GM12878 (cell line): ENCODE results near the gene PARN. TPM values are rescaled to one million over a fixed set of nuclear protein-coding genes. Genes with fewer than 3 reads are reported as not detected.
A peak's percentile ranks its signal among the peaks of the same experiment; 100 is the strongest.

Experiments used
- ATAC-seq: fragments of 200-7000 bp; cut with Tn5 transposase; 3 replicates; pipeline ENCODE4 v1.9.1; 2020; ENCODE audit warnings: mild to moderate bottlenecking, moderate library complexity
- BruUV-seq: library from RNA; stranded (reverse); fragments of 400-500 nt; replicated peaks from 2 replicates; lab custom pipeline; 2021; lab: Mats Ljungman, UMichigan
- CTCF ChIA-PET: fragments of 300-600 bp; sonication (Branson Sonifier 250); formaldehyde crosslinking; extraction: SDS; loops from one replicate; lab custom pipeline; 2021; ENCODE audit warnings: inconsistent platforms; lab: Yijun Ruan, JAX
- POLR2A ChIA-PET: fragments of 350-600 bp; formaldehyde crosslinking; extraction: SDS; loops from one replicate; lab custom pipeline; 2021; ENCODE audit warnings: inconsistent platforms; lab: Charles Lee
- RAD21 ChIA-PET: fragments of 300-600 bp; sonication (Branson Sonifier 250); formaldehyde crosslinking; loops from one replicate; lab custom pipeline; 2023; ENCODE audit warnings: antibody characterized with exemption; ENCODE audit not compliant: unreplicated experiment; lab: Charles Lee
- SMC1A ChIA-PET: fragments of 300-600 bp; sonication (Branson Sonifier 250); formaldehyde crosslinking; loops from one replicate; lab custom pipeline; 2023; ENCODE audit not compliant: unreplicated experiment, uncharacterized antibody; lab: Charles Lee
- DNase-seq: peaks from one replicate; pipeline ENCODE4 v3.0.0-alpha.2; 2011; ENCODE audit warnings: low read depth, low spot score
- FAIRE-seq: peaks from 3 replicates; lab custom pipeline; 2011; peaks lifted over from hg19 to GRCh38; lab: Jason Lieb, UNC
- H2AFZ ChIP-seq: 2 replicates; pipeline ENCODE4 v1.6.0; 2011; ENCODE audit warnings: low read depth, low read length, control low read depth; ENCODE audit not compliant: control insufficient read depth
- H3K27ac ChIP-seq: 2 replicates; pipeline ENCODE4 v1.5.1; 2011; ENCODE audit warnings: control low read depth; ENCODE audit not compliant: control insufficient read depth, insufficient read depth
- H3K27me3 ChIP-seq, 2 experiments: replicated peaks in 1 of 2; 2 replicates each; pipeline versions ENCODE4 v1.6.0 to v1.6.1; 2011; ENCODE audit warnings: low read length in 1 of 2; ENCODE audit not compliant: control insufficient read depth in 2 of 2, insufficient read depth in 2 of 2
- H3K36me3 ChIP-seq, 2 experiments: 2 replicates each; pipeline ENCODE4 v1.5.1; 2011; ENCODE audit warnings: low read length in 1 of 2; ENCODE audit not compliant: control insufficient read depth in 2 of 2, insufficient read depth in 2 of 2
- H3K4me1 ChIP-seq: 2 replicates; pipeline ENCODE4 v1.6.1; 2011; ENCODE audit warnings: mild to moderate bottlenecking, low read length, moderate library complexity, mixed read lengths; ENCODE audit not compliant: control insufficient read depth, insufficient read depth
- H3K4me2 ChIP-seq: 2 replicates; pipeline ENCODE4 v1.6.0; 2011; ENCODE audit warnings: control low read depth; ENCODE audit not compliant: control insufficient read depth, insufficient read depth
- H3K4me3 ChIP-seq: fragments of 200-600 bp; sonication (generic); 2 replicates; pipeline ENCODE4 v1.5.1; 2016
- H3K79me2 ChIP-seq: 2 replicates; pipeline ENCODE4 v1.6.0; 2011; ENCODE audit warnings: low read length; ENCODE audit not compliant: control insufficient read depth, insufficient read depth
- H3K9ac ChIP-seq: 2 replicates; pipeline ENCODE4 v1.8.0; 2011; ENCODE audit warnings: low read length, control low read depth, mixed read lengths; ENCODE audit not compliant: control insufficient read depth, insufficient read depth
- H3K9me3 ChIP-seq: replicated peaks from 3 replicates; pipeline ENCODE4 v1.5.1; 2011; ENCODE audit warnings: mild to moderate bottlenecking, low read length; ENCODE audit not compliant: control insufficient read depth, insufficient read depth
- H4K20me1 ChIP-seq: 2 replicates; pipeline ENCODE4 v1.6.0; 2011; ENCODE audit not compliant: control insufficient read depth, insufficient read depth
- HDAC2 ChIP-seq: fragments of 200-600 bp; sonication (generic); IDR thresholded peaks from 2 replicates; pipeline ENCODE4 v1.6.1; 2017
- ZBTB33 ChIP-seq: fragments of 450-650 bp; IDR thresholded peaks from 2 replicates; pipeline ENCODE4 v1.6.1; 2017; ENCODE audit warnings: mild to moderate bottlenecking
- ZBTB40 ChIP-seq: fragments of 450-650 bp; IDR thresholded peaks from 2 replicates; pipeline ENCODE4 v1.6.1; 2016; ENCODE audit warnings: mild to moderate bottlenecking, moderate library complexity, borderline replicate concordance
- ZNF217 ChIP-seq: fragments of 450-650 bp; IDR thresholded peaks from 2 replicates; pipeline ENCODE4 v1.6.1; 2017; ENCODE audit warnings: antibody characterized with exemption, mild to moderate bottlenecking
- ZNF687 ChIP-seq: fragments of 450-650 bp; IDR thresholded peaks from 2 replicates; pipeline ENCODE4 v1.6.1; 2017; ENCODE audit warnings: mild to moderate bottlenecking, moderate library complexity
- WGBS: methylation state at CpG from one replicate; pipeline ENCODE4 v1.1.6; 2016; ENCODE audit warnings: low lambda C conversion rate; ENCODE audit not compliant: insufficient replicate concordance, insufficient coverage; ENCODE audit errors: missing lambda C conversion rate; 5-methylcytosine and 5-hydroxymethylcytosine counted together
- in situ Hi-C: fragments of 300-500 bp; cut with MboI; formaldehyde crosslinking; loops from 9 replicates; pipeline ENCODE4 v1.14.3; 2018; ENCODE audit warnings: mixed read lengths
- intact Hi-C: fragments of 100-400 bp; cut with micrococcal nuclease; formaldehyde crosslinking; loops from one replicate; pipeline ENCODE4 v1.14.2; 2022; ENCODE audit not compliant: unreplicated experiment
- polyA plus RNA-seq, 11 experiments: library from polyadenylated mRNA; depleted of rRNA in 4 of 11; unstranded in 6 of 11; stranded (reverse) in 5 of 11; fragments of >200 nt; fragmentation: Nextera tagmentation in 4 of 11; fragmentation: Illumina TruSeq in 1 of 11; extraction: Ambion mirVana in 4 of 11; extraction: Trizol in 1 of 11; gene quantifications; 1 replicate in 1 of 11; 2 replicates in 10 of 11; pipeline versions ENCODE4 v1.2.1 to v1.2.3, GENCODE V29; 2011 to 2016; ENCODE audit warnings: inconsistent platforms in 2 of 11, missing spikeins in 2 of 11, low read depth in 1 of 11
- total RNA-seq, 4 experiments: library from RNA; depleted of rRNA in 3 of 4; stranded (reverse); fragments of >200 nt in 3 of 4; fragmentation: Illumina TruSeq in 1 of 4; extraction: Trizol in 1 of 4; gene quantifications; 2 replicates each; pipeline versions ENCODE4 v1.2.1 to v1.2.3, GENCODE V29; 2013 to 2021

Gene PARN
- total and polyA plus RNA-seq, 10 of the 15 experiments (the other 5 are each of a cell fraction or from before 2014, with no cell fraction given) = 15.6 to 77.3 (median 47.7) TPM

DNA sequence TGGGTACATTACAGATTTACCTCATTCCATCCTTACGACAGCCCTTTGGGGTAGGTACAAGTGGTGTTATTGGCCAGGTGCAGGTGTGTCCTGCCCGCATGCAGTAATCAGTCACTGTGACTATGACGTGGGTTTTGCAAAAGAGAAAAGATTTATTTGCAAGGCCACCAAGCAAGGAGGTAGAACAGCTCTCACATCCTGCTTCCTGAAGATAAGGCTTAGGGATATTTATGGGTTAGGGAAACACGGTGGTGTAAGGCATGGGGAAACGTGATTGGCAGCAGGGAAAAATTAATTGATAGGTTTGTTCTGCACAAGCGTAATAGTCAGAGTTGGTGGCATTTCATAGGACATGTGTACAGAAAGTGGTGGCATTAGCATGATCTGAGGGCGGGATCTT, 214.8 kb downstream of the PARN start (continued):
- no peak for TF ChIP-seq ZBTB40
- TF ChIP-seq ZBTB33 = no peak
- TF ChIP-seq ZNF217 = no peak

- no peaks in the 10 kb centered on the region for H4K20me1 ChIP-seq
- ChIA-PET RAD21 (interaction anchor here (0.8 to 1.0 kb wide), 2 partner anchors 54 to 99 kb away, joined by 3 to 4 read pairs; no protein-coding TSS in a partner anchor), SMC1A (interaction anchor here (1.1 kb wide), 1 partner anchor 102 kb away, joined by 3 read pairs; no protein-coding TSS in a partner anchor), CTCF (interaction anchor here (0.6 kb wide), 1 partner anchor 29 kb away, joined by 4 read pairs; no protein-coding TSS in a partner anchor), POLR2A (no interaction called here)
- no peaks in the 10 kb centered on the region for H3K79me2 ChIP-seq
- H3K36me3 ChIP-seq = no peaks in the 10 kb centered on the region
- no peak overlapping the region for H3K4me3 ChIP-seq
- intact Hi-C loops (no loop called here), in situ Hi-C loops (loop anchor here (5.0 kb wide), 1 partner anchor 102 kb away; no protein-coding TSS in a partner anchor)
- TF ChIP-seq ZNF687 (no peak), HDAC2 (no peak)
- no peak overlapping the region for H3K27ac ChIP-seq
- H3K4me2 ChIP-seq = no peak overlapping the region
- 92% methylated on average over 4 of the region's 5 CpGs for WGBS
- no peak overlapping the region for H3K9ac ChIP-seq
- no peak overlapping the region for H2AFZ ChIP-seq
- ATAC-seq (no peak), FAIRE-seq (peak; percentile 56), DNase-seq (no peak)
- H3K9me3 ChIP-seq = no peaks in the 10 kb centered on the region
- BruUV-seq = no TSS peak
- no peaks in the 10 kb centered on the region for H3K27me3 ChIP-seq
- H3K4me1 ChIP-seq = peaks cover 29% of the 10 kb centered on the region
These were observed 220.5 kb downstream of the PARN start for GRCh38 chr16:14409563-14409962.
